ENCODE data around the gene CD27.

GRCh38 chr12:6459004-6459337 is 14.2 kb downstream of the CD27 start:
- TF ChIP-seq CTCF (IDR thresholded peaks at IDR 0.05) (no peak), EZH2 (IDR thresholded peaks at IDR 0.05) (no peak)
